Stimulated activated CD8-positive, alpha-beta memory T cell treated with anti-CD3 and anti-CD28 coated beads, Interleukin-7, amount 100 ng/mL, for 4 hours (primary cell): ENCODE measurements around the gene LINC00237.

Source experiments
- DNase-seq, 2 donors: peaks; one replicate each; pipeline ENCODE4 v3.0.0-alpha.2; 2020; ENCODE audit warnings: low read depth in 2 of 2

LINC00237 gene

DNA sequence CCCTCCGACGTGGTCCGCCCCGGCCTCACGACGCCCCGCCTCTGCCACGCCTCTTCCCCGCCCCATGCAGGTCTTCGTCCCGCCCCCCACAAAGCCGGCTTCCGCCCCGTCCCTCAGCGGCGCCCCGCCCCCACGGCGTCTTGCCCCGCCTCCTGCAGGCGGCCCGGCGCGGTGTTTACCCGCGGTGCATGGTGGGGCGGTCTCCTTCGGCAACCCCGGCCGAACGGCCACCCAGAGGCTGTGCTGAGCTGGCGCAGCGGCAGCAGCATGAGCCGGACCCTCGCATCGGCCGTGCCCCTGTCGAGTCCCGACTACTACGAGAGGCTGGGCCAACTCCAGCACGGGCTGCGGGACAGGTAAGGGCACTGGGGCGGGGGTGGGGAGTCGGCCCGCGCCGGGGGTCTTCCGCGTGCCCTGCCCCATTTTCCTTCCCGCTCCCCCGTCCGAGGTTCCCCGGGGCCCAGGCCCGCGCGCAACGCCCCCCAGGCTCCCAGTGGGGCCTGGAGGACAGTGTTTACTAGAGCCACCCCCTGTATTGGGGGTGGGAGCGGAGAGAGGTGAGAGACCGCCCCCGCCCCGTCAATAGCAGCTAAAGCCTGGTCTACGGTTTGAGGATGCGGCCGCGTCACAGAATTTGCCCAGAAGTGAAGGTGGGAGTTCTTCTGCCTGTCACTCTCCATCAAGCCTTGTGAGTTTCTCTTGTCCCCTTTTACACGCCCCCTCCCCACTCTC is 19.9 kb upstream of the LINC00237 start, which contains the start of gene KIZ:
Gene KIZ (plus strand): TSS at position 234 of the 732 bp plus-strand sequence. CDS start 34 bp downstream, at position 268.
- peak; percentile 90 to 95 for DNase-seq

DNA sequence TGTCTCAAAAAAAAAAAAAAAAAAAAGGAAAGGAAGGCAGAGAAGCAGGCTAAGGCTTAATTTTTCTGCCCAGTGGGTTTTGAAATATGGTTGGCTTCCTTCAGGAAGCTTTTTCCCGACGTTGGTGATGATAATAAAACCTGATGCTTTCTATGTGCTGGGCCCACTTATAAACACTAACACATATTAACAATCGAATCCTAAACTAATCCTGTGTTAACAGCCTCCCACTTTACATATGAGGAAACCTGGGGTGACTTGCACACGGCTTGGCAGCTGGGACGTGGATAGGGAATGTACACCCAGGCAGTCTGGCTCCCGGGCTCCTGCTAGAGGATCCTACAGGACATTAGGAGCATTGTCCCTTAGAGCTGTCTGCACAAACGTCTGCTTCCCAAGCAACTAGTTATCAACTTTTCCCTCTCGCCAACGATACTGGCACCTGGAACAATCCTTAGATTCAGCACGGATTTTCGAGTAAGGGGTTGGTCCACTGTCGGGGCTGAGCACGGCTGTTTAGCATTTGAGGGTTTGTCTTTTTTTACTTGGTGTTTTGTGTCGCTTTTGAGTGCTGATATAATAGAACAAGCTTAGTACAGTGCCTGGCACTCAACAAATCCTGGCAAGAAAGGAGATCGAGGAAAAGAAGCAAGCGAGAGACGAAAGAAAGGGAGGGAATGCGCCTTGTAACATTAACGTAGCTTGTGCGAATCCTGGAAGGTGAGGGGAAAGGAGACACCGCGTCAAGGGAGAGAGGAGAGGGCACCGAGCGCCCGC is 19.1 kb upstream of the LINC00237 start:
- DNase-seq, result no peak

DNA sequence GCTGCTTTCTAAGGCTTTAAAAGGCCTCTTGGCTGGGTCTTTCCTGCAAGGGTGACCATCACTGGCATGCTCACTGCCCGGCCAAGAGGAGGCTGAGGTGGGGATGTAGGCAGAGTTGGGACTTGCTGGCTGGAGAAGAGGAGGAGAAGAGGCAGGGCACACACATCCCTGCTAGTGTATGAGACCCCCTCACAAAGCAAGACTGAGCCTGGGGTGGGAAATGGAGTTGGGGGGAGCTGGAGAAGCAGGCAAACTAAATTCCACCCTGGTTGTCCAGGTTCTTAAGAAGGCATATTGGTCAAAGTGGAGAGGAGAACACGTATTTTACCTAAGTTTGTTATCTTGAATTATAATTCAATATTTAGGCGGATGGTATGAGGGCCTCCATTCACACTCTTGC is 18.0 kb upstream of the LINC00237 start:
- no peak for DNase-seq

DNA sequence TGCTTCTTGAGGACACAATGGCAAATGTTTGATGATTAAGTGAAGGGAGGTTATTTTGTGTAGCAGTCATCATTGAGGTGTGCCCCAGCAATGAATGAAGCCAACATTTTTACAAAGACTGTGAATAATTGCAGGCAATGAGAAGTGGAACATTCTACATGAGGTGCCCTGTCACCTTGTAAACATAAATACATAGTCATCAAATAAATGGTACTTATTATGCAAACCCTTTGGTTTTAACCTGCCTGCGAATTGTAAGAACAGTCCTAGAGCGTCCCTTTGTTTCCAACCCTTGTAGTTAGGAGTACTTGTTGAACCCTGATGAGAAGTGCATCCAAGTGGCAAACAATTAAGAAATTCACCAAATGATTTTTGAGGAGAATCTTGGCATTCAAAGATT is 12.6 kb upstream of the LINC00237 start:
- no peak for DNase-seq

DNA sequence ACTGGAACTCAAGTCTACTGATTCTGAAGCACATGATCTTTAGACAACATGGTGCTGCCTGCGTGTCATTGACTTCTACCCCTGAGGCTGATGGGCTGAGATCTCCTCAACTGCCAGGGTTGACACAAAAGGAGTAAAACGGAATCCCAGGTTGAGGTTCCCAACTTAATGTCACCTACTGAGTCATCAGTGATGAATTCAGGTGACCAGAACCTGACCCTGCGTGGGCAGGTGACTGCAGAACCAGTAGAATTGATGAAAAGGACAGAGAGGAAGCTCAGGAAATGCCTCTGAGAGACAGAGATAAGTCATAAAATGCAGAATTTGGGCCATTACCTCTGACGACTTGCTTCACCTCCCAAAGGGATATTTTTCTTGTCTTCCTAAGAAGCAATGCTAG is 12.0 kb upstream of the LINC00237 start:
- DNase-seq, result no peak

DNA sequence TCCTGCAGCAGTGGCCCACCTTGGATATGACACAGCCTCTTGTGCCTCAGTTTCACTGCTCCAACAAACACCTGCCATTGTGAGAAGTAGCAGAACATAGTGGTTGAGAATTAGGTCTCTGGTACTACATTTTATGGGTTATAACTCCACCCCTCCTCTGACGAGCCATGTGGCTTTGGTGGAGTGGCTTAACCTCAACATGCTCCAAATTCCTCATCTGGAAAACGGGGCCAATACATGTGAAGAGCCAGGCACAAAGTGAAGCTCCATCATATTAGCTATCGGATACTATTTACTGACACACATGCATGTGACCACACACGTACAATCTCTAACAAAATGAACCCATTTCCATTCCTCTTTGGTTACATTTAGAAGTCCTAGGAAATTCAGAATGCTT is 11.4 kb upstream of the LINC00237 start:
- no peak for DNase-seq

DNA sequence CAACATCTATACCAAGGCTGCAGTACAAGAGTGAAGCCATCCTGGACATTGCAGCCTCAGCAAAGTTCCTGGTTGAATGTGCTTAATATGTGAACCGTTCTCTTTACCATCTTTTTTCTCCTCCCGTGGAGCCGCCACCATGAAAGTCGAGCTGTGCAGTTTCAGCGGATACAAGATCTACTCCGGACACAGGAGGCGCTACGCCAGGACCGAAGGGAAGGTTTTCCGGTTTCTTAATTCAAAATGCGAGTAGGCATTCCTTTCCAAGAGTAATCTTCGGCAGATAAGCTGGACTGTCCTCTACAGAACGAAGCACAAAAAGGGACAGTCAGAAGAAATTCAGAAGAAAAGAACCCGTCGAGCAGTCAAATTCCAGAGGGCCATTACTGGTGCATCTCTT is 8.4 kb upstream of the LINC00237 start:
- DNase-seq, result no peak

DNA sequence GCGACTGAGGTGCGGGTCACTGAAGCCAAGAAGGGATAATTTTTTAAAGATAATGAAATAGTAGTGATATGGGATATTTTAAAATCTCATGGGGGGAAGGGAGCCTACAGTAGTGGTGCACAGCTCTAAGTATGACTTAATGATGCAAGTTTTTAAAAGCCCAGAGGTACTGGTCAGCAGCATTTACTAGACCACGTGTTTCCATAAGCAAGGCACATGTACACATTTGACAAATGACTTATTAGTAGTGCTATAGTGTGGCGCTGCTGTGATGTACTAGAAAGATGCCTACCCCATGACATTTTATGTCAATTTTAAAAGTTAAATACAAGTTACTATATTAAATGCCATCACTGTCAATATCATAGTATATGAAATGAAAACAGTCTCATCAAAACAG is 7.5 kb upstream of the LINC00237 start:
- no peak for DNase-seq

DNA sequence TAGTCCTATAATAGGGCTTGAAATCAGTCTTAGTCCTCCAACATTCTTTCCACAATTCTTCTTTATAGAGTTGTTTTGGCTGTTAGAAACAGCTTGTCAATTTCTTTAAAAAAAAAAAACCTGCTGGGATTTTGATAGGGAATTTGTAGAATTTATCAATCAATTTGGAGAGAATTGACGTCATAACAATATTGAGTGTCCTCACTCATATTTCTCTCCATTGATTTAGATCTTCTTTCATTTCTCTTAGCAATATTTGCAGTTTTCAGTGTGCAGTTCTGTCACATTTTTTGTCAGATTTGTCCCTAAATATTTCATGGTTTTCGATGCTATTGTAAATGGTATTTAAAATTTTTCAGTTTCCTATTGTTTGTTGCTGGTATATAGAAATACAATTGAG is 5.3 kb upstream of the LINC00237 start:
- DNase-seq, result no peak

DNA sequence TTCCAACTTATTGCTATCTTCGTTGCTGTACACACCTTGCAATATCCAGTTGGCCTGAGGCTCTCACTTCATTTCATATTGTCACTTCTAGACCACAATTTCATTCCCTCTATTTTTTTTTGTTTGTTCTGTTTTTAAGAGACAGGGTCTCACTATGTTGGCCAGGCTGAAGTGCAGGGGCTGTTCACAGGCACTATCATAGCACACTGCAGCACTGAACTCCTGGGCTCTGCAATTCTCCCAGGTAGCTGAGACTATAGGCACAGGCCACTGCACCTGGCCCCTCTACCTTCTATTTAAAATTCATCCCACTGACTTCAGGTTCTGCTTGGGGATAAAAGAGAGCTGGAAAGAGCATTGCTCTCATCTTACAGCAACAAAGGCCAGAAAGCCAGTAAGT is 4.7 kb upstream of the LINC00237 start:
- no peak for DNase-seq

DNA sequence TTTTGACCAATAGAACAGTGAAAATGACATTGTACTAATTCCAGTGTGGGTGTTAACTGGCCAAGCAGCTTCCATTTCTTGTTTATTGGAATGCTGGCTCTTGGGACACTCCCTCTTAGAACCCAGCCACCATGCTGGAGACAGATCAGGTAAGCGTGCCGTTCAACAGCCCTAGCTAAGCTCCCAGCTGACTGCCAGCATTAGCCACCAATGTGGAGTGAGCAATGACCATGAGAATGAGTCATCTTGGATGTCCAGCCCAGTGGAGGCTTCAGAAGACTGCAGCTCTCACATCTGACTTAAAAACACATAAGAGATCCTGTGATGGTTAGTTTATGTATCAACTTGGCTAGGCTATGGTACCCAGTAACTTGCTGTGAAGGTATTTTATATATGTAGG is 3.0 kb upstream of the LINC00237 start:
- no peak for DNase-seq

DNA sequence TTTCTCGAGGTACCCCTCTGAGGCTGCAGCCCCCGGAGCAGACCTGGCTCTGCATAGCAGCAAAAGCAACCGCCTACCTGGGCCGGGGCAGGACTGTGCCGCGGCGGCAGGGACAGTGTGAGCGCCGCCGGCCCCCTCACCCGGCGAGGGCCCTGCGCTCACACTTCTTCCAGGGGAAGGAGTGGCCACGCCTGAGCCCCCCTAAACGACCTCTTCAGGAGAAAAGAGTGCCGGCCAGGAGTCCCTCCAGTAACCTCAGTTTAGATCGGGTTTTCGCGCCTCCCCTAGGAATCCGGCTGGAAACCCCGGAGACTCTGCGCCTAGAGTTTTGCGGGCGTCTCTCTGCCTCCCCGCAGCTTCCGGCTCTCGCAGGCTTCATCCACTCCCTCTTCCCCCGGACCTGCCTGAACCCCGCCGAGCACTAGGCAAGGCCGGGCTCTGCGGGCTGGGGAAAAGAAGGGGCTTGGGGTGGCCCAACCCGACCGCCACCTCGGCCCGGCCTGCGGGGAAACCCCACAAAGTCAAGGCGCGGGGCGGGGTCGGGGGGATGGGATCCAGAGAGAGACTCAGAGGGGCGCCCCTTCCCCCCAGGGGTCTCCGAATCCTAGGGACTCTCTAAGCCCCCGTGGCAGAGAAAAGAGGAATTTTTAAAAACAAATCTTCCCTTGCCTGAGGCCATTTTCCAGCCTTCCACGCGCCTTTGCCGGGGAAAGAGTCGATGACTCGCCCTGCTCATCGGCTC is 558 bp downstream of the LINC00237 start:
- DNase-seq, result no peak

DNA sequence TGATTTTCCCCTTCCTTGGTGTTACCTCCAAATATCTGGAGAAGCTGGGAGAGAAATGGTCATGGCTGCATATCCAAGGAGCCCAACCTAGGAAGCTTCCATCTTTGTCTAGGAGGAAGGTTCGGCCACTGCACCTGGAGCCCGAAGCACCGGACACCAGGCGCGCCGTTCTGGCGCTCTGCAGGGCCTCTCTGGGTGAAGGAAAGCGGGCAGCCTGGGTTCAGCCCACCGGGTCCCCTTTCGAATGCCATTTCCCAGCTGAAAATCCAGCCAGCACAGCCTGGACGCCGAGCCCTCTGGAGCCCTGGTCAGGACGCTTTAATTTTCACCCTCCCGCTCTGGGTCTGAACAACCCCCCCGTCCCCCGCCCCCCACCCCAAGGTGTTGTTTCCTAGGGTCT is 1.2 kb downstream of the LINC00237 start:
- DNase-seq, result no peak

DNA sequence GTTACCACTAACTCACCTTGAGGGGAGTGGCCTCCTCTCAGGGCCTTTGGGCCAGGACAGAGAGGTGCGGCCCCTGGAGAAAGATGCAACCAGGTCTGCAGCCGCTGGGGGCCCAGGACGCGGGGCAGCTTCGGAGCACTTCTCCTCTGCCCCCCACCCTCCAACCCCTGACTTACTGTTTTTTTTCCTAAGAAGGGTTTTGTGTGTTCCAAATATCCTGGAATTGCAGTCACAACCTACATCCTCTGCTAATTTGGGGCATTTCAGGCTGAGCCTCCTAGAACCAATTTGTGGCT is 1.7 kb downstream of the LINC00237 start:
- no peak for DNase-seq

DNA sequence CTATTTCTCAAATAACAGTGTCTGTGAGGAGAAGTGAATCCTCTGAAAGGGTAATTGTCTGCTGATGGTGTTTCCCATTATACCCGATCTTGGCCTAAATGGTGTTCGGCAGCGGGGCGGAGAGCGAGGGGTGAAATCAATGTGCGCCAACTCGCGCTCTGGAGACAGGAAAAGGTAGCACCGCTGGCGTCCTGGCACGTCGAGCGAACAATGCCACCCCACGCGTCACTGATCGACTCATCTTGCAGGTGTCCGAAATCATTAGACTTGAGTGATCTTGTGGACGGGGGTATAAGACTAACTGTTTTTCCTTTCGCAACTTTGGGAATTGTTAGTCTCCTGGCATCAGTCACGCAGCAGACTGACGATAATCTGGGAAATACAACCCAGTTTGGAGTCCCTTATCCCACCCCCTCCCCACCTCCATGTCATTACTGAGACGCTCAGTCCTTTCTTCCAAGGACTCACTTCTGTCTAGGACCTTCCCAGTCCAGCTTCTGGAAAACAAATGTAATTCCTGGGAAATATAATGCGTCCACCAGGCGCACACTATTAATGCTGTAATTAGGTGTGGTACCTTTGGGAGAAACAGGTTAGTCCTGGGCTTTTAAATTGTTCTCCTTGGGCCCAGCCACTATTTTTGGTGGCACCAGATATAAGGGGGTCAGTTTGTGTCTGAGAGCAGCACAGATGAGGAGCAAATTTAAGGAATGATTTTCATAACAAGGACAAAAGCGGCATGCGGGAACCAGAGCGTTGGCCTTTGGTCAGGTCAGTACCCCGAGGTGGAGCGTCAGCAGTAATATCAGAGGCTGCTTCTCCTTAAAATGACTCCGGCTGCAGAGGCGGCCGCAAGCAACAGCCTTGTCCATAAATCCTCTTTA is 2.3 kb downstream of the LINC00237 start:
- DNase-seq, result no peak

DNA sequence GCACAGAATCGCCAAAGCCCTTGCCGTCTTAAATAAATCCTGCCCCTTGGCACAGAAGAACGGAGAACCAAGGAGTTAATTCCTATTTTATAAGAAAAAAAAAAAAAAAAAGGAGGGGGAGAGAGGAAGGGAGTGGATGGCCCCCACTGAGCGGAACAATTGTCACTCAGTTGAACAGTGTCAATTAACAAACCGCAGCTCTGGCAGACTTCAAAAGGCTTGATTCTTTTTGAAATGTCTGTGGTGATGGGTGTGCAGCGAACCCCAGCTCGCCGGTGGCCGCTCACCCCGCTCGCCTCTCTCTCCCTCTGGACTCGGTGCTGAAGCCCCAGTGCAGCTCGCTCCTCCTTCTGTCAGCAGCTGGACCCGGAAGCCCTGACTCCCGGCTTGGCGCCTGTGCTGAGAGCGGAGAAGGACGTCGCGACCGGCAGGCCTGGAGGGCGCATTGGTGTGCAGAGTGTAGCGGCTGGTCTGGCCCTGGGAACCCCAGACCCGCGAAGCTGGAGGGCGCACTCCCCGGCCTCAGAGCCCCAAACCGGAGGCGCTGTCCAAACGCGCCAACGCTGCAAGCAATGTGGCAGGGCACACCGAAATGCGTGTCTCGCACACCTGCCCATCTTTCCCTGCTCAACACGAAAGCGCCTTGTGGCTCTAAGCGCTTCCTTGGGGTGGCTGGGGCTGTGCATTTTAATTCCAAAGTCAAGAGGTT is 3.4 kb downstream of the LINC00237 start:
- DNase-seq, result peak in 1 of 2 donors; percentile 14

DNA sequence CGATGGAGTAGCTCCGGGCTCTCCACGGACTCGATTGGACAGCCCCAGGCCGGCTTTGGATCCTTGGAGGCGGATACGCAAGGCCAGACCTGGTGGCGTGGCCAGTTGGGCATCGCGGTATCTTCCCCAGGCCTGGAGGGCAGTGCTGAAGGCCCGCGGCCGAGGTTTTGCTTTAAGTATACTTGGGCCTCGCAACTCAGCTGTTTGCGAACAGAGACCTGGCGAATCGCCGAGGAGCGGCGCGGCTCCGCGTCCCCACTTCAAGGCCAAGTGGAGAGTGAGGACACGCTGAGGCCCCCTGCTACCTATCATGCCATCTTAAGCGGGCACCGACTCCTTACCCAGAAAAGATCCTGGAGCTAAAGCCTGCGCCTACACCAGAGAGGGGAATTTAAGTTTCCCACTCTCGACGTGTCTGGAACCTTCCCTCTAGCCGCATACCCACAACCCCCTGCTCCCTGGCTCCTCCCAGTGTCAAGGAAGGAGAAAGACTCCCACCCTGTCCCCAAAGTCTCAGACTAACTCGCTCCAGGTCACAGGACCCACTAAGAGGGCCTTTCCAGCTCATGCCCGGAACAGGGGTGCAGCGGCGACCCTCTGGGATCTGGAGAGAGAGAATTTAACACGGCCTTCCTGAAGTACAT is 4.1 kb downstream of the LINC00237 start:
- DNase-seq, result no peak

DNA sequence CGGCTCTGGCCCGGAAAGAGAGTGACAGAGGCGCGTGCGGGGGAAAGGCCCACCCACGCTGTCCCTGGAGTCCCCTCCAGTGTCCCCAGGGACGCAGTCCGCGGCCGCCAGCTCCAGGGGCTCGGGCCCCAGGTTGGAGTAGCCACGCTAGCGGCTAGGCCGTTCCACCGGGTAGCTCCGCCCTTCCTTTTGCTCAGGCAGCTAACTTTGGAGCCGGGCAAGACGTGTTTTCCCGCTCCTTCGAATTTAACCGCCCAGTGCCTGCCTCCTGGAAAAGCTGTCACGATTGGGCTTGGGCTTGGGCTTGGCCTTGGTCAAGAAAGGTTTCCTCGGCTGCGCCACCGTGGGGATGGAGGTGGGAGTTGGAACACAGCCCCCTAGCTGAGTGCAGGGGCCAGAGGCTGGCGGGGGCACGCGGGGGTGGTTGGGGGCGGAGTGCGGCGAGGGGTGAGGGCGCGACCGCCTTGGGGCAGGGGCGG is 4.7 kb downstream of the LINC00237 start:
- DNase-seq, result no peak

DNA sequence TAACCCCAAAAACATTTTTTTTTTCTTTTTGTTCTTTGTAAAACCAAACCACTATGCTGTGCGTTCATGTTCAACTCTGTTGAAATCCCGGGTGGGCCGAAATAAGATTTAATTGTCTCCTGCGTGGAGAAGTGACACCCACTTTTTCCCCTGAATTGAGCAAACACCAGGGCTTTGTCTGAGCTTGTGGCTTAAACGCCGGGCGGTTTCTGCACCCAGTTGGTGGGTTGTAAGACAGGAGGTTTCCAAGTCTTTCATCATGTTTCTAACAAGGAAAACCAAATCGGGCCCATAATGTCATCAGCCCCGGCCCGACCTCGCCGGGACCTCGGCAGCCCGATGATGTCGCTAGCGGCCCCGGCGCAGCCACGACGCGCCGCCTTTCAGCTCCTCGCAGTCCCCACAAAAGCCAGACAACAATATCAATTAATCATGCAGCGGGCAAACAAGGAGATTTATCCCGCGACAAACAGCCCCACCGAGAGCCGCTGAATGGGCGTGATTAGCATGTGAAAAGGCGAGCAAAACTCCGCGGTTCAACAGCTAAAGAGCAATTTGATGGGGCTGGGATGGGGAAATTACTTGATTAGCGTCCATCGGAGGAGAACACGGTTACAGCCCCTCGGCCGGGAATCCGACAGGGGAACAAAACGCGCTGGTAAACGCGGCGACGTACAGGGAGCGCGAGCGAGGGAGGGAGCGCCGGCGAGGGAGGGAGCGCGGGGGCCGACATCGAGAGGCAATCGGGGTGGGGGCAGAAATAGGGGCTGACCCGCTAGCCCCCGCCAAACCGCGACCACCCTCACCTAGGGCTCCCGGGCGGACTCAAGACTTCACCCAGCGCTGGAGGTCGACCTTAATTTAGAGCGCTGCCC is 5.3 kb downstream of the LINC00237 start:
- no peak for DNase-seq
